Measurements from ENCODE around the gene DCP1B.
A peak's percentile ranks its signal among the peaks of the same experiment; 100 is the strongest.

Gene DCP1B

DNA sequence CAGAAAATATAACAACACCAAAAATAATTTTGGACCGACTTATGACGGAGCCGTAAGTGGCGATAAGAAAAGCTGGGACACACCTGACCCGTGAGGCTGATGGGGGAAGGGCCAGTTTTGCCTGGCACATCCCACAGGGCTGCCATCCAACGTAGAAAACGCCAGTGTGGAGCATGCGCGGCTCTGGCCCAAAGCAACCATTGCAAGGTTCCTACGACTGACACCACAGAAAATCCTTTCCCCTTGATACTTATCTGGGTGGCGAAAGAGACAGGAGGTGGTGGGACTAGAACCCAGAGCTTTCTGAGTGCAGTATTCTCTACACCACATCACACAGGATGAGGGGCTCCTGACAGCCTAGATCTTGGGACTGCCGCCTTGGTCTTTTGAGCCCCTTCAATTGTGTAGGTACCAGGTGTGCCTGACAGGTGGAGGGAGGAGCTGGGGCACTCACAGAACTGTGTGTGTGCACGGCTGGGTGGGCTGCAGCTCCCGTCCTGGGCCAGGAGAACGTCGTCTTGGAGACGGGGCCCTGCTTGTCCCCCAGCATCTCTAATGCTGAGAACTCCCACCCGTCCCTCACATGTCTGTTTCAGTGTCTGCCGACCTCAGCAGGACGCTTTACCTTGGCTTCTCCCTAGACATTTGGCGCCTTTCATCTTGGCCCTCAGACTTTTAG, 68.4 kb downstream of the DCP1B start:
- FAIRE-seq (peak; percentile 5), DNase-seq (ENCODE audit: low spot score) (no peak)

DNA sequence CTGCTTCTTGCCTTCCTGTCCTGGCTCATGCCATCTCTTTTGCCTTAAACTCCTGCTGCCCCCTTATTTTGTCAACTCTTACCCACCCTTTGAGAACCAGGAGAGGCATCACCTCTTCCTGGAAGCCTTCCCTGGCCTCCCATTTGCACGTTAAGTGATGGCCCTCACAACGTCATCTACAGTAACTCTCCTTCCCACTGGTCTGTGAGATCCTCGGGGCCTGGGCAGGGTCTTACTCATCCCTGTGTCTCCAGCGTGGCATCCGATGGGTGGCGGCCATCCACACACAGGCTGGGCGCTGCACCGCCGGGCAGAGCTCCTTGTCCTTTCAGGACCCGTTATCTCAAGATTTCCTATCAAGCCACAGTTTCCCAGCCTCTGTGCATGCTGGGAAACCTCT, 69.0 kb downstream of the DCP1B start:
- no peak for DNase-seq (ENCODE audit: low spot score)

DNA sequence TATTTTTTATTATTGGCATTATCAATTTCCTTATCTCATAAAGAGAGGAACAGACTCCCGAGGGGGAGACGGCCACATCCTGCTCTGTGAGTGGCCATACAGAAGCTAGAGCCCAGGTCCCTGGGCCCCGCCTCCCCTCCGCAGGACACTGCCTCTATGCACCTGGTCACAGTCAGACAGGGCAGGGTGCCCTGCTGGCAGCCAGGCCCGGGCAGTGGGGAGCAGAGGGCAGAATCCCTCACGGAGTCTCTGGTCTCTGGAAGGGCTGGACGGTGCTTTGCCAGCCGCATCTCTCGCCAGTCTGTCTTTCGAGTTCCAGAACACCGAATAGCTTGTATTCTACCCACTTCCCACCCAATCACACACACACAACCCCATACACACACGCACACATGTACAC, 69.4 kb downstream of the DCP1B start:
- FAIRE-seq, result peak; percentile 32
- DNase-seq (ENCODE audit: low spot score), result no peak

More for the DNA sequence above, 69.0 kb downstream of the DCP1B start:
- FAIRE-seq, result peak; percentile 30

DNA sequence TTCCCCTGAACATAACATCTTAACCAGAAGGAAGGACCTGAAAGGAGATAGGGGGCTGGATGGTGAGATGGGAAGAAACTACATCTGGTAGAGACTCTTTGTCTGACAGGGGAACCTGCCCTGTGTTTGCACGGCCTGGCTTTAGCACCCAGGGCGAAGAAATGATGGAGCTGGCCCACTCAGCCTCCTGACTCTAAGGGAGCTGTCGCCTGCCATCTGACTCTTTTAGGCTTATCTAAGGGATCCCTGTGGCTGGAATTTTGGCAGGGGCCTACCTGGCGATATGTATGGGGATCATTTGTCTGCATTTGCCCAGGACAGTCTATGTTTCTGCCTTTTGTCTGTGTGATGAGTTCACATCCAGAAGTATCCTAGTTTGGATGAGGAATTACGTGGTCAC, 70.2 kb downstream of the DCP1B start:
- DNase-seq (ENCODE audit: low spot score) (no peak), FAIRE-seq (no peak)

DNA sequence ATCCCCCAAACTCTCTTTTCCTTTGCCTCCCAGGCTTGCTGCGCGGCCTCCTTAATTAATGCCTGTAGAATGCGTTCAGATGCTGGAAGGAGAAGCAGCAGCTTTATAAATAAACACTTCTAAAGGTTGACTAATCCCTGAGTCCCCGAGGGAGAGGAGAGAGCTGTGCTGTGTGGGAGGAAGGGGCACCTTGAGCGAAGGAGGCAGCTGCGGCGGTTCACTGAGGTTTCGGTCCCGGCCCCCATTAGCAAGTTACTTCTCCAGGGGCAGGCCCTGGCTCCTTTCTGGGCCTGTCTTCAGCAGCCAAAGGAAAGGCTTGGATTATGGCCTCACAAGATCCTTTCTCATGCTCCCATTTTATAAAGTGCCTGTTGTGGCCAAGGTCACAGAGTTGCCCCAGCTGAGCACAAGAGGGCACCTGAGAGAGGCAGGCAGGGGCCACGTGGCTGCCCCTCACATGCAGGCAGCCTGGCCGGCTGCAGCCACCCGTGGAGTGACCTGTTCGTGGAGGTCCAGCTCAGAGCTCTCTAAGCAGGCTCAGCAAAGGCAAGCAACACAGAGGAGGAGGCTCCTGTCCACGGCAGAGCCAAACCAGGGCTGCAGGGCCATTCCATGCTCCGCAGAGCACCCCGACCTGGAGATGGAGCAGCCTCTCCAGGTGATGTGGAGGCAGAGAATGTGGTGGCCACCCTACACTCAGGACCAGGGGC, 70.8 kb downstream of the DCP1B start:
- no peak for FAIRE-seq
- DNase-seq (ENCODE audit: low spot score), result no peak

DNA sequence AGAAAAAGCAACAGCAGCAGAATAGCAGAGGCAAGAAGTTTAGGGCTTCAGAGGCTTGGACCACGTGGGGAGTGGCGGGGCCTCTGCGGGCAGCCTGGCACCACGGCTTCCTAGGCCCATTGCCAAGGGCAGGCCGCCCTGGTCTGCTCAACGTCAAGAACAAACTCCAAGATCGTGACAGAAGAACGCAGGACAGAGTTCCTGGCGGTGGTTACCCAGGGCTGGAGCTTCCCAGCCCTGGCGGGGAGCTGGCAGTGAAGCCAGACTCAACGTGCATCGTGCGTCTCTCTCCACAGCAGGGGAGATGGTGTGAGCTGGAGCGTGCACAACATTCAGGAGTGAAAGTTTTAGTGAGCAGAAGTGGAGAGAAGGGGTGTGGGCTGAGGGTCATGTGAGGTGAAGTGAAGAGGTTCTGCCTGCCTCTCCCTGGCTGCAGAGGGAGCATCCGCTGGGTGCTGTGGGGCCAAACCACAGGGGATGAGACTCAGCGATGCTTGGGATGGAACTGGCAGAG, 71.9 kb downstream of the DCP1B start:
- no peak for DNase-seq (ENCODE audit: low spot score)
- FAIRE-seq, result no peak

DNA sequence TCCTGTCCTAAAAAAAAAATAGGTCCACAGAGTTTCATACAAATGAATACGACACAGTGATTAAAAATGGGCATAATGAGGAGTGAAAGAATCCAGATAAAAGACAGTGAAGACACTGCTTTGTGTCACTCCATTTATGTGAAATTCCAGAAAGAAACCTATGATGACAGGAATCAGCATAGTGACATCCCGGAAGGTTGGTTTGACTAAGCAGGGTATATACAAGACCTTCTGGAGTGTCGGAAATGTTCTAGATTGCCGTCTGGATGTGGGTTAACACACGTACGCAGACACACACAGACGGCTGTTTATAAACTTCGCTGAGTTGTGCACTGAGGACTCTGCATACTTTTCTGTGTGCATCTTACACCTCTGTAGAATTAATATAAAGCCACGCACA, 72.6 kb downstream of the DCP1B start:
- no peak for FAIRE-seq

DNA sequence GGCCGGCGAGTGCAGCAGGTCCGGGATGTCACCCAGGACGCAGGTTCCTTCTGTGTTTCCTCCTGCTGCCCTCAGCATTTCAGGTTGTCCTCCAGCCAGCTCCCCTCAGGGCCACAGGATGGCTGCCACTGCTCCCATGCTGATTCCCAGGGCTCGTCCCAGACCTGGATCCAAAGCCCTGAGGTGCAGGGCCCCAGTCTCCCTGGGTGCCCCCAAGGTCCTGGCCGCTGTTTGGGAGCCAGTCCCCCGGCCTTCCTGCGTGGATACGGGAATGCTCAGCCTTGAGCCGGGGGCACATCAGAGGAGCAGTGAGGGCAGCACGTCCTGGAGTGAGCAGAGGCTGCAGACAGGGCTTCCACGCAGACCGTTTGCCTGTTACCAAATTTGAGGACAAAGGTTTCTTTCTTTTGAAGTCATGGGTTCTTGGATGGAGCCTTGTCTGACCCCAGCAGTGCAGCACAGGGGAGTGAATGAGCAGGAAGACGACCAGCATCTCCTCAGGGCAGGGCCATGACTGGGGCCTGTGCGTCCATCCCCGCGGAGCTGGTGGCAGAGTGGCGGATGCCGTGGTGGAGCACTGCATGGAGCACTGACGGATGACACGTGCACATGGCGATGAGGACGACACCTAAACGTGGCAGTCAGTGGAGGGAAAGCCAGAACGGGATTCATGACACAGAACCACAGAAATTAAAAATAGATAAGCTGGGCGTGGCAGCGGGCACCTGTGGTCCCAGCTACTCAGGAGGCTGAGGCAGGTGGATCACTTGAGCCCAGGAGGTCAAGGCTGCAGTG, 73.3 kb downstream of the DCP1B start:
- FAIRE-seq (peak; percentile 17), DNase-seq (ENCODE audit: low spot score) (no peak)

More for the DNA sequence above, 72.6 kb downstream of the DCP1B start:
- no peak for DNase-seq (ENCODE audit: low spot score)

DNA sequence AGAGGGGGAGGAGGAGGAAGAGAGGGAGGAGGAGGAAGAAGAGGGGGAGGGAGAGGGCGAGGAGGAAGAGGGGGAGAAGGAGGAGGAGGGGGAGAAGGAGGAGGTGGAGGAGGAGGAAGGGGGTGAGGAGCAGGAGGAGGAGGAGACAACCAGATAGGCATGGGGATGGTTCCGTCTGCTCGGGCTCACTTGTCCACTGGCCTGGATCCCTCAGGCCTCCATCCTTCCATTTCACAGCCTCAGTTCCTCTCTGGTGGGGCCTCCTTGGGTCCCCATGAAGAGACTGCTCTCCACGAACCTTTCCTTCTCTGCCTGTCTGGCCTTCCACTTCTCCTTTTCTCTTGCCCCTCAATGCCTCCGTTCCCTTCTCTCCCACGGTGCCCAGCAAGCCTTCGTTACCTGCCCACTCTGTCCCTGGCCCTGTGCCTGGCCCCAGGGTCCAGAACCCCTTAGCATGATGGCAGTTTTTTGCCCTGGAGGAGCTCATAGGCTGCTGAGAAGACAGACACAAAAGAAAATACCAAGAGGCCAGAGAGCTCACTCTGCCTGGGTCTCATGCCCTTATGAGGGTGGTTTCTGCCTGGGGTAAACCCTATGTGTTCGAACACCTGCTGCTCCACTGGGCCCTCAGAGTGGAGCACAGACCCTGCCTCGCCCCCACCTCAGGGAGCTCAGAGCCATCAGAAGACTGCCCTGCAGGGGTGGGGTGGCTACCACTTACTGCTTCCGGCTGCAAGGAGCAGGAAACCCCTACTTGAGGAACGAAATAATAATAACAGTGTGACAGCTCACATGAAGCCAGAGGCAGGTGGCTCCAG, 74.1 kb downstream of the DCP1B start:
- DNase-seq (ENCODE audit: low spot score) (no peak), FAIRE-seq (no peak)

DNA sequence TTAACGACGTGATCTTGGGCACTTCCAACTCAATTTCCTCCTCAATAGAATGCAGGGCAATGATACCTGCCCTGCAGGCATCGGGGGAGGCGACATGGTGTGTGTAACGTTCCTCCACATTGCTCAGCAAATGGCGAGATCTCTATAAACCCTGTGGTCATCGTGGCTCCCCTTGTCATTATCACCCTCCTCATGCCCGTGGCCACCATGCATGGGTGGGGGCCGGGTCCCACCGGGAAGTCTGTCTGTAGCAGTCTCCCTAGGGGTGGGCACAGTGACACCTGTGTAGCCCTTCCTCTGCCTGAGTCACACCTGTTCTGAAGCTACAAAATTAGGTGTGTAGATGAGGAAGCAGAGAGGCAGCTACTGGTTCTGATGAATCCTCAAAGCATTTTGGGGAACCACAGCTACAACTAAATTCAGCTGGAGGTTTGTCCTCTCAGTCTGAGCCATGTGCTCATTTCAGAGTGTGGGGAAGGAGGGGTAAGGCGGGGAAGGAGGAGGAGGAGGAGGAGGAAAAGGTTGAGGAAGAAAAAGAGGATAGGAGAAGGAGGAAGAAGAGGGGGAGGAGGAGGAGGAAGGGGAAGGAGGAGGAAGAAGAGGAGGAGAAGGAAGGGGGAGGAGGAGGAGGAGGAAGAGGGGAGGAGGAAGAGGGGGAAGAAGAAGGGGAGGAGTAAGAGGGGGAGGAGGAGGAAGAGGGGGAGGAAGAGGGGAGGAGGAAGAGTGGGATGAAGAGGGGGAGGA, 74.8 kb downstream of the DCP1B start:
- peak; percentile 85 for FAIRE-seq

DNA sequence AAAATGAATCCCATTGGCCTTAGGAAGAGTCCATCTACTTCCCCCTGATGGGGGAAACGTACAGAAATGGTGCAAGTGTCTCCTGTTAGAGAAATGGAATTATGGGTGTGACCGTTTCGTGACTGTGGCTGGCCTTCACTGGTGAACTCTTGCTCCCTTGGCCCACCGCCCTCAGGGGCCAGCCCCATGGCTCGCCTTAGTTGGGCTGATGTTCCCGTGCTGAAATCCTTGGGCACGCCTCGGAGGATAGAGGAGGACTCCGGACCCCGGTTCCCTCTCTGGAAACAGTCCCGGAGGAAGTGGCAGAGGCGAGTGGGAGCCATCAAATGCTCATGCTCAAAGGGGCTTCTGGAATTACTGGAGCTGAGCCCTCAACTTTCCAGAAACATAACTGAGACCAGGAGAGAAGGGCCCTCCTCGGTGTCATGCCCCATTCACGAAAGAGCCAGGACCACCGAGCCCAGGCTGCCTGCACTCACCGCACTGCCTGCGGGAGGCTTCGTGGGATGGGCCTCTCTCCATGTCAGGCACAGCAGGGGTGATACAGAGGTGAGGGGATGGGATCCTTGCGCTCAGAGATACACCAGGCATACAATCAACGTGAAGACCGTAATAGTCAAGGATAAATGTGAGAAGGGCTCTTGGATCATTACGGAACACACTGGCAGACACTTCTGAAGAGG, 75.7 kb downstream of the DCP1B start:
- FAIRE-seq (peak; percentile 9), DNase-seq (ENCODE audit: low spot score) (no peak)

More for the DNA sequence above, 74.8 kb downstream of the DCP1B start:
- no peak for DNase-seq (ENCODE audit: low spot score)

DNA sequence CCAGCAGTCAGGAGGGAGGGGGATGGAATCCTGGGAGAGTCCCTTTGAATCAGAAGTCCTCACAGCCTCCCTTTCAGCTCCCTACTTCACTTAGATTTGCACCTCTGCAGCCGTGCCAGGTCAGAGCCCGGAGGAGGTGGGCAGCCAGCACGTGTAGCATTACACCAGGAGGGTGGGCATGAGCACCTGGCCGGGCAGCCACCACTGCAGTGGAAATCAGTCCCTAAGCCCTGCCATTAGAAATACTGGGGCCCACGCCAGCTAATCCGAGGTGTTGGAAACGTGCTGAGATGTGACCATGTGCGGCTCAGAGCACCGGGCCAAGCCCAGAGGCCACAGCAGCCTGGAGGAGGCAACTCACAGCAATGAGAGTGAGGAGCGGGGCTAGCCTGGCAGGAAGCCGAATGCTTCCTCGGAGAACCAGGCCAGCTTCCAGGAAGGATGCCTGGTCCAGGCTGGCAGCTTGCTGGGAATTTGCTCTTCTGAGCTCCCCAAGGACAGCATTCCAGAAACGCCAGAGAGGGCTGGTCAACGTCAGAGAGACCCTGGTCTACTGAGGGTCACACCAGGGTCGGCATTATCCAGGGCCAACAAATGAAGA, 76.4 kb downstream of the DCP1B start:
- FAIRE-seq, result no peak

DNA sequence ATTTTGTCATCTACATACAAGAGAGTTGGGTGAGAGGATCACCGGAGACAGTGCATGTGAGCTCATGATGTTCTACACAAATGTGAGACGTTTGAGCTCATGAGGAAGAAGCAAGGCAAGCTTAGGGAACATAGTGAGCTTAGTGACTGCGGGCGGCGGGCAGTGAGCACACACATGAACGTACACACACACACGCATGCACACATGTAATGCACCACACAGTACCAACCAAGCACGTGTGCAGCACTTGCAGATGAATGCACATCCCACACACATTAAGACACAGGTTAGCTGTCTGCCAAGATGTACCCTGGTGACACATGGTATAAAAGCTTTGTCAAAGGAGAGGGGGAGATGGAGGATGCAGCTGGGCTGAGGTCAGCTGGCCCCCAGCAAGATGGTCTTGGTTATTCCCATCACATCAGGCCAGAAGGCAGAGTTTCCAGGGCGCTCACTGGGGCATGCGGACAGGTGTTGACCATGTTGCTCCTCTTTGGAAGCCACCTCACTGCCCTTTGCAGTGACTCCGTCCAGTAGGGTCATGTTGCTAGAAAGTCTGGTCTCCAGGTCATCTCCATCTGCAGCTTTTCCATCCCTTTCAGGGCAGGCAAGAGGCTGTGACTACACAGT, 77.1 kb downstream of the DCP1B start:
- FAIRE-seq, result peak; percentile 77
- no peak for DNase-seq (ENCODE audit: low spot score)

More for the DNA sequence above, 76.4 kb downstream of the DCP1B start:
- DNase-seq (ENCODE audit: low spot score), result no peak

DNA sequence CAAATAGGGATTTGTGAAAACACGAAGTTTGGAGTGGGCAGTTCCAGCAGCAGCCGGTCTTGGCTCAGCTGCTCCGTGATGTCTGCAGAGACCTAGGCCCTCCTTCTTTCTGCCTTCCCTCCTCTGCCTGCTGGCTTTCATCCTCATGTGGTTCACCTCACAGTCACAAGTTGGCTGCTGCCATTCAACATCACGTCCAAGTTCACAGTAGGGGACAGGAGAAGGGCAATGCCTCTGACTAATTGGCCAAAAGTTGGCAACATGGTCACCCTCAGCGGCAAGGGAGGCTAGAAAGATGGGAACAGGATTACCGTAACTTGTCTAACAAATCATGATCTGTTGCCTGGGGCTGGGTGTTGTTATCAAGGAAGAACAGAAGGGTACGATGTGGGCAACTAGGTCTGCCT, 78.0 kb downstream of the DCP1B start:
- FAIRE-seq, result peak; percentile 32
- DNase-seq (ENCODE audit: low spot score), result no peak

DNA sequence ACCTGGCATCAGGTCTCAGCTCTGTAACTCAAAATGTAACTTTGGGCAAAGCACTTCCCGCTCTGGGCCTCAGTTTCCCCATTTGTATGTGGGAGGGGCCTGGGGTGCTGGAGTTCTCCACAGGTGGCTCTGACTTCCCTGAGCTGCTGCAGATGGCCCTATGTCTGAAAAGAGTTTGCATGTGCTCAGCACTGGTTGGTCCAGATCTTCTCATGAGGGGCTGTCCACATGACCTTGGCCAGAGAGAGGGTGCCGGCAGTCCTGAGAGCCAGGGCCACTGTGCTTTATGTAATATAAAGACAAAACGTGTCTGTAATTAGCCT, 78.6 kb downstream of the DCP1B start:
- FAIRE-seq (no peak), DNase-seq (ENCODE audit: low spot score) (no peak)

DNA sequence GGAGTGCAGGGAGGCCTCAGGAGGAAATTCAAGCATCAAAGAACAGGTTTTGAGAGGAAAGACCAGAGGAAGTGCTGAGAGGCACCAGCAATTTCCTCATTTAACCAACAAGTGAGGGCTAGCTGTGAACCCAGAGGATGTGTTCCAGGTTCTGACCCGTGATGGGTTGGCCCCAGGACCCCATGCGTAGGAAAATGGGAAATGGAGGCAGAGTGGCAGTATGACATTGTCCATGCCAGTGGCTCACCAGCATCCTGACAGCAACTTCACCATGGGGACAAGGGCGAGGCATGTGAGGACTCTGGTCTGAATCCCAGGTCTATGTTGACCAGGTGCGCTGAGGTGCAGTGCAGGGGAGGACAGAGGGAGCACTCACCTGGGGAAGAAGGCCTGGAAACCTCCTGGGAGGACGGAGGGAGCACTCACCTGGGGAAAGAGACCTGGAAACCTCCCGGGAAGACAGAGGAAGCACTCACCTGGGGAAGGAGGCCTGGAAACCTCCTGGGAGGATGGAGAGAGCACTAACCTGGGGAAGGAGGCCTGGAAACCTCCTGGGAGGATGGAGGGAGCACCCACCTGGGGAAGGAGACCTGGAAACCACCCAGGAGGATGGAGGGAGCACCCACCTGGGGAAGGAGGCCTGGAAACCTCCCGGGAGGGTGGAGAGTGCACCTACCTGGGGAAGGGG, 79.1 kb downstream of the DCP1B start:
- FAIRE-seq, result peak; percentile 30
- DNase-seq (ENCODE audit: low spot score), result no peak

DNA sequence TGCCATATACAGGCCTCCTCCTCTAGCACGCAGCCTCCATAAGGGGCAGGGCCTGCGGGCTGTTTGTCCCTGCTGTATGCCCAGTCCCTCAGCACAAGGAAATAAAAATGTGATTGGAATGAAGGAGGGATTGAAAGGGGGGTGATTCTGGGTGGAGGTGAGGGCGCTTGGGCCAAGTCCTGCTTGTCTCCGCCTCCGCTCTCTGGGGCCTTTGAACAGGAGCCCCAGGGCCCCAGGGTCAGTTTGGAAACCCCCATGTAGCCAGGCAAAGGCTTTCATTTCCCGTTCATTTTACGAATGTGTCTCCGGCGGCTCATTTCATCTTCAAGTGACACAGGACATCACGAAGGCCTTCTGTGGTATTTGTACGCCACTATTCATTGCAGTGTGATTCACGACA, 81.3 kb downstream of the DCP1B start:
- FAIRE-seq, result no peak
- no peak for DNase-seq (ENCODE audit: low spot score)

DNA sequence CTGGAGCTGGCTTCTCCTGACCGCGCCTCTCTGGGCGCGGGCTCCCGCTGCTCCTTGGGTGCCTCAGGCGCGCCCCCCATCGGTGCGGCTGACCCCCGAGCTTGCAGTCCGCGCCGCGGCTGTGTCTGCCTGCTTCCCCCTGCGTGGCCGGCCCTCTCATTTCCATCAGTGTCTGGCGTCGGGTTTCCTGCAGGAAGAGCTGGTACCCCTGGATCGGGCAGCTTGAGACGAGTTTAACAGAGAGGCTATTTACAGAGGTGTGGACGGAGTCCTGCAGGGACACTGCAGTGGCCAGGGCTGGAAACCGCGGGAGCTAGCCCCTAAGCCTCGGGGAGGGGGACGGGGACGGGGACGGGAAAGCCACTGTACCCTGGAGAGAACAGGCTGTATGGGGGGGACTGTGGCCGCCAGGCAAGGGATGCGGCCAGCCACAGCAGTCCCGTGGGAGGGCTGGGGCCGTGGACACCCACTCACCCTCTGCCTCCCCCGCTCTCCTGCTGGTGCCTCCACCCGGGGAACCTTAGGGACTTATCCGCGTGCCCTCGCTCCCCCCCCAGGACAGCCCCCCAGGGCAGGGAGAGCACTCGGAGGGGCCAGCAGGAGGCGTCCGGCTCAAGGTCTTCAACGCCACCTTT, 82.1 kb downstream of the DCP1B start:
- DNase-seq (ENCODE audit: low spot score), result peak; percentile 67
- FAIRE-seq, result no peak
